HG03469 (cell line): ENCODE data around the gene QPRT.
"Not testable (repeated sequence)": the region's sequence is repeated elsewhere in the genome, so short reads cannot be mapped to it uniquely, and the experiment has no call there.

ENCODE experiments used
- ATAC-seq: cut with Tn5 transposase; IDR thresholded peaks from one replicate; pipeline ENCODE4 v1.9.1; 2021; ENCODE audit warnings: mild to moderate bottlenecking, moderate library complexity, moderate number of reproducible peaks; ENCODE audit not compliant: unreplicated experiment

The QPRT gene

DNA sequence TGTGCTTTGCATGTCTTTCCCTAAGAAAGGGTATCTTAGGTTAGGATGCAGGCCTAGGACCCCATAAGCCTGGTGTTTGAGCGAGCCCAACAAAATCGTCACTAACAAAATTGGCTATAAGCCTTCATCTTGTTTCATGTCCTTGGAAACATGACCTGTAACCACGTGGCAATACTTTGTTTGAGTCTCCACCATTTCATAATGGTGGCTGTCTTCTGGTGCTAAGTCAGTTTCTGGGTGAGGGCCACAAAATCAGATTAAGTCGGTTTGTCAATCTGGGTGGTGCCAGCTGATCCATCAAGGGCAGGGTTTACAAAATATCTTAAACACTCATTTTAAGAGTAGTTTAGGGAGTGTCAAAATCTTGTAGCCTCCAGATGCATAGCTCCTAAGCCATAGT is 33.8 kb downstream of the QPRT start:
- no peak for ATAC-seq

DNA sequence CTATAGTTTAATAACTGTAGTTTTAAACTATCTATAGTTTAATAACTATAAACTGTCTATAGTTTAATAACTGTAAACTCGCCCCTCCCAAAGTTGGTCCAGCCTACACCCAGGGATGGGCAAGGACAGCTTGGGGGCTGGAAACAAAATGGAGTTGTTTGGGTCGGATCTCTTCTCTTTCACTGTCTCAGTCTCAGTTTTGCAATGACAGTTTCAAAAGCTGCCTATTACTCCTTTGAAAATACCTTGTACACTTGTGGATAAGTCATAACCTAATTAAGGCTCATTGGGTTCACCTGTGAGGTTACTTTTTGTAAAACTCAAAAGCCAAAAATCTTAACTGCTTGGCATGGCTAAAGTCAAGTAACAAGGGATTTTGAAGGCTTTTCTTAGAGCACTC is 35.4 kb downstream of the QPRT start:
- ATAC-seq: no peak

DNA sequence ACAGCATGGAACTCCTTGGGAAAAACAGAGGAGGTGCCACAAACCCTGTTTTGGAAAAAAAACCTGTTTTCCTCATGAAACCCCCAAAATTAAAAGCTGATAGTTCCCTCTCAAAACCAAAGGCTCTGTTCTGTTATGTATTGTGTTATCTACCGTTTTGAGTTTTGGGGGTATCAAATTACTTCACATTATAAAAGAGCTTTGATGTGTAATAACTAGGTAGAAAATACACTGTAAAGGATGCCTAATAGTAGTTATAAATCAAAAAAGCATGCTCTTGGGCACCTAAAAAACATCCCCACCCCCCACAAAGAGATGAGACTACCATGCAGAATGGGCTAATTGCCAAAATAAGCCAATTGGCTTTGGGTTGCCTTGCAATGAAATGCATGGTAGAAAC is 36.0 kb downstream of the QPRT start:
- ATAC-seq: no peak

- no peak for ATAC-seq
Observed at GRCh38 chr16:29717113-29717512, 38.1 kb downstream of the QPRT start.

GRCh38 chr16:29719063-29719462 is 40.1 kb downstream of the QPRT start:
- ATAC-seq: no peak

DNA sequence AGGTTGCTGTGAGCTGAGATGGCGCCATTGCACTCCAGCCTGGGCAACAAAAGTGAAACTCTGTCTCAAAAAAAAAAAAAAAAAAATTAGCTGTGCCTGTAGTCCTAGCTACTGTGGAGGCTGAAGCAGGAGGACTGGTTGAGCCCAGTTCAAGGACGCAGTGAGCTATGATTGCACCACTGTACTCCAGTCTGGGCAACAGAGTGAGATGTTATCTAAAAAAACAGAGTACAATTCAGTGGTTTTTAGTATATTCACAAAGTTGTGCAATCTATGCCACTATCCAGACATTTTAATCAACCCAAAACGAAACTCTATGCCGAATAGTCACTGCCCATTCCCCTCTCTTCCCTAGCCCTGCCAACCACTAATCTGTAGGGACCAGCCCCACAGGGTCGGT is 41.7 kb downstream of the QPRT start:
- ATAC-seq: no peak

DNA sequence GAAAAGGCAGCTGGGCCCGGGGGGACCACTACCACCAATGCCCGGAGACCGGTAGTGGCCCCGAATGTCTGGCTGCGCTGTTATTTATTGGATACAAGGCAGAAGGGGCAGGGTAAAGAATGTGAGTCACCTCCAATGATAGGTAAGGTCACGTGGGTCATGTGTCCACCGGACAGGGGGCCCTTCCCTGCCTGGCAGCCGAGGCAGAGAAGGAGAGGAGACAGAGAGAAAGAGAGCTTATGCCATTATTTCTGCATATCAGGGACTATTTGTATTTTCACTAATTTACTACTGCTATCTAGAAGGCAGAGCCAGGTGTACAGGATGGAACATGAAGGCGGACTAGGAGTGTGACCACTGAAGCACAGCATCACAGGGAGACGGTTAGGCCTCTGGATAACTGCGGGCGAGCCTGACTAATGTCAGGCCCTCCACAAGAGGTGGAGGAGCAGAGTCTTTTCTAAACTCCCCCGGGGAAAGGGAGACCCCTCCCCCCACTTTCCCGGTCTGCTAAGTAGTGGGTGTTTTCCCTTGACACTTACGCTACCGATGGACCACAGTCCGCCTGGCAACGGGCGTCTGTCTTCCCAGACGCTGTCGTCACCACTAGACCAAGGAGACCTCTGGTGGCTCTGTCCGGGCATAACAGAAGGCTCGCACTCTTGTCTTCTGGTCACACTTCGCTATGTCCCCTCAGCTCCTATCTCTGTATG is 42.3 kb downstream of the QPRT start:
- not testable (repeated sequence) for ATAC-seq

- ATAC-seq: no peak
Observed at GRCh38 chr16:29726845-29727377, 47.9 kb downstream of the QPRT start.

DNA sequence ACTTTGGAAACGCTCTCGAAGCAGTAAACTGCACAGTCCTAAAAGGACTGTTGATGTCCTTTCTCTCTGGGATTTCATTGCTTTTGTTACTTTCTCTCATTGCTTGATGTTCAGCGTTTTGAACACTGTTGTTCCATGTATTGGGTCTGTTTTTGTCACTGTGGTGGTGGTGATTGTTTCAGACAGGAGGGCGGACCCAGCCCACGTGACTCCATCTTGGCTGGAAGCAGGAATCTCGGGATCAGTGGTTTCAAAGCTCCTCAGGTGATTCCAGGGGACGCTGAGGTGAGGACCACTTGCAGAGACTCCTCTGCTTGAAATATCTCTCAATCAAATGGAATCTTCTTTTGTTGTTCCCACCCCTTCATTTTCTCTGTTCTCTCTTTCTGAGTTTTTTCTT is 48.5 kb downstream of the QPRT start:
- ATAC-seq: no peak

- no peak for ATAC-seq
Observed at GRCh38 chr16:29729116-29729521, 50.1 kb downstream of the QPRT start.

DNA sequence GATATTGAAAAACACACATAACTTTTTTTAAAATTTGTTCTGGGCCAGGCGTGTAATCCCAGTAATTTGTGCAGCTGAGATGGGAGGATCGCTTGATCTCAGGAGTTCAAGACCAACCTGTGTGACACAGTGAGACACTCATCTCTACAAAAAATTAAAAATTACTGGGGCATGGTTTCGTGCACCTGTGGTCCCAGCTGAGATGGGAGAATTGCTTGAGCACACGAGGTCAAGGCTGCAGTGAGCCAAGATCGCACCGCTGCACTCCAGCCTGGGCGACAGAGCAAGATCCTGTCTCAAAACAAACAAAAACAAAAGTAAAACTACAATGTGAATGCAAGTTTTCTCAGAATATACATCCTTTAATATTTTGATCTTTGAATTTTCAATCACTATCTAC is 51.7 kb downstream of the QPRT start:
- ATAC-seq: no peak

DNA sequence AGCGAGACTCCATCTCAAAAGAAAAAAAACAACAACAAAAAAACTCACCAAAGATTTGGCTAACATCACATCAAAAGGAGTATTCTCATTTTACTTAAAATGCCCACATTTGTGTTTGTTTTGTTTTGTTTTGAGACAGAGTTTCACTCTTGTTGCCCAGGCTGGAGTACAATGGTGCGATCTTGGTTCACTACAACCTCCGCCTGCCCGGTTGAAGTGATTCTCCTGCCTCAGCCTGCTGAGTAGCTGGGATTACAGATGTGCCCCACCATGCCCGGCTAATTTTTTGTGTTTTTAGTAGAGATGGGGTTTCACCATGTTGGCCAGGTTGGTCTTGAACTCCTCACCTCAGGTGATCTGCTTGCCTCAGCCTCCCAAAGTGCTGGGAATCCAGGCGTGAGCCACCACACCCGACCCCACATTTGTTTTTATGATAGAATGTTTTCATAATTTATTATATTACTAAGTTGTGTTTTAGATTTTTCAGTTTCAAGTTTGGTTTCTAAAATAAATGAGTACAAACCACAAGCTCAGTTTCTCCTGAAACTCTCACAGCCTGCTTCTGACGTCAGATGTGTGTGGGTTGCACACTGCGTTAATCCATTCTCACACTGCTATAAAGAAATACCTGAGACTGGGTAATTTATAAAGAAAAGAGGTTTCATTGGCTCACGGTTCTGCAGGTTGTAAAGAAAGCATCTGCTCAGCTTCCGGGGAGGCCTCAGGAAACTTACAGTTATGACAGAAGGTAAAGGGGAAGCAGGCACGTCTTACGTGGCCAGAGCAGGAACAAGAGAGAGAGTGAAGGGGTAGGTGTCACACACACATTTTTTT is 53.0 kb downstream of the QPRT start:
- not testable (repeated sequence) for ATAC-seq

DNA sequence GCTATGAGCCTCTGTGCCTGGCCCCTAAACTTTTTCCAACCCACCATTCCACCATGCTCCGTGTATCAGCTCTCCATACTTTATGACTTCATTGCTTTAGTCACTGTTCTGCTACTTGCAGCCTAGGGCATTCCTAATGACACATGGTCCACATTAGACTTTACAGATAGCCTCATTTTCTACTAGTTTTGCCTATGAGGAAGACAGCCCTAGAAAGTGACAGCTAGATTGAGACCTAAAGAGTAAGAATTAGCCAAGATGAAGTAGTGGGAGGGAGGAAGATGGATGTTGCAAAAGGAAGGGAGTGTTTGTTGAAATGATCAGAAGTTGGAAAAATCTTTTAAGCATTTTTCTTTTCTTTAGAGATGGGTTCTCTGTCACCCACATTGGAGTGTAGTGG is 55.8 kb downstream of the QPRT start:
- no peak for ATAC-seq

GRCh38 chr16:29736112-29736511 is 57.1 kb downstream of the QPRT start:
- ATAC-seq: no peak

DNA sequence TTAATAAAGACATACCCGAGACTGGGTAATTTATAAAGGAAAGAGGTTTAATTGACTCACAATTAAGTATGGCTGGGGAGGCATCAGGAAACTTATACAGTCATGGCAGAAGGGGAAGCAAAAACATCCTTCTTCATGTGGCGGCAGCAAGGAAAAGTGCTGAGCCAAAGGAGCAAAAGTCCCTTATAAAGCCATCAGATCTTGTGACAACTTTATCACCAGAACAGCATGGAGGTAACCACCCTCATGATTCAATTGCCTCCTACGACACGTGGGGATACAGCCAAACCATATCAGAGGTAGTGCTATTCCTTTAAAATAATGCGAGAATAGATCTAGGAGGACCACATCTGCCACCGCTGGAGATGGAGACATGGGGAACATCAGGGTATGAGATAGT is 57.8 kb downstream of the QPRT start:
- ATAC-seq: no peak

DNA sequence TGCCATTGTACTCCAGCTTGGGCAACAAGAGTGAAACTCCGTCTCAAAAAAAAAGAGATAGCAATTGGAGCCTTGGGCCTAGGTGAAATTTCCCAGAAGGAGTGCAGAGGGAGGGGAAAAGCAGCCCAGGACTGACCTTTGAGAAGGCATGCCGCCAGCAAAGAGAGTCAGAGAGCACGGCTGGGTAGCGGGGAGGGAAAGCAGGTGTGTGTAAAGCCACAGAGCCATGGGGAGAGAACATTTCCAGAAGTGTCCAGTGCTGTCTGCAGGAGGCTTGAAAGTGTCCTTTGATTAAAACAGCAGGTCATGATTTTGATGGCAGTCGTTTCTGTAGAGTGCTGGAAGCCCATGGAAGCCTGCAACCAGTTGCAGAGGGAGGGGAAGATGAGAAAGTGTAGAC is 58.7 kb downstream of the QPRT start:
- ATAC-seq: no peak

GRCh38 chr16:29738514-29738913 is 59.5 kb downstream of the QPRT start:
- no peak for ATAC-seq

DNA sequence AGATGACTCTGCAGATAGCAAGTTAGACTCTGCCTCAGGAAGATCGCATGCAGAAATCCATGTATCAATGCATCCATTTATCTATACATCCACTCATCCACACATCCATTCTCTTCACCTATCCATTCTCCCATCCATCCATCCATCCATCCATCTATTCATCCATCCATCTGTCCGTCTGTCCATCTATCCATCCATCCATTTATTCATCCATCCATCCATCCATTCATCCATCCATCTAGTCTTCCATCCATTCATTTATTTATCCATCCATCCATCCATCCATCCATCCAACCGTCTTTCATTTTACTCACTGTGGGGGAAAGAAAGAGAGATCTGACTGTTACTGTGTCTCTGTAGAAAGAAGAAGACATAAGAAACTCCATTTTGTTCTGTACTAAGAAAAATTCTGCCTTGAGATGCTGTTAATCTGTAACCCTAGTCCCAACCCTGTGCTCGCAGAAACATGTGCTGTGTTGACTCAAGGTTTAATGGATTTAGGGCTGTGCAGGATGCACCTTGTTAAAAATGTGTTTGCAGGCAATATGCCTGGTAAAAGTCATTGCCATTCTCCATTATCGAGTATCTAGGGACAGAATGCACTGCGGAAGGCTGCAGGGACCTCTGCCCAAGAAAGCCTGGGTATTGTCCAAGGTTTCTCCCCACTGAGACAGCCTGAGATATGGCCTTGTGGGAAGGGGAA is 61.1 kb downstream of the QPRT start:
- not testable (repeated sequence) for ATAC-seq

DNA sequence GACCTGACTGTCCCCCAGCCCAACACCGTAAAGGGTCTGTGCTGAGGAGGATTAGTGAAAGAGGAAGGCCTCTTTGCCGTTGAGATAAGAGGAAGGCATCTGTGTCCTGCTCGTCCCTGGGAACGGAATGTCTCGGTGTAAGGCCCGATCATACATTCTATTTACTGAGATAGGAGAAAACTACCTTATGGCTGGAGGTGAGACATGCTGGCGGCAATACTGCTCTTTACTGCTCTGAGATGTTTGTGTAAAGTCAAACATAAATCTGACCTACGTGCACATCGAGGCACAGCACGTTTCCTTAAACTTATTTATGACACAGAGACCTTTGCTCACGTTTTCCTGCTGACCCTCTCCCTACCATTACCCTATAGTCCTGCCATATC is 61.6 kb downstream of the QPRT start:
- not testable (repeated sequence) for ATAC-seq

GRCh38 chr16:29742683-29743275 is 63.8 kb downstream of the QPRT start:
- ATAC-seq: no peak

- no peak for ATAC-seq
Observed at GRCh38 chr16:29743475-29743826, 64.5 kb downstream of the QPRT start.
